BLaER1 (cell line): ENCODE results near the gene AGAP2.

Source experiments
- H3K27ac ChIP-seq: shearing (Covaris generic); formaldehyde crosslinking; 2 replicates; pipeline ENCODE4 v1.8.1; 2022
- H3K27me3 ChIP-seq: shearing (Covaris generic); formaldehyde crosslinking; 2 replicates; pipeline ENCODE4 v1.8.1; 2022
- H3K36me3 ChIP-seq: shearing (Covaris generic); formaldehyde crosslinking; 2 replicates; pipeline ENCODE4 v1.8.1; 2022
- H3K4me1 ChIP-seq: shearing (Covaris generic); formaldehyde crosslinking; 2 replicates; pipeline ENCODE4 v1.8.1; 2022
- H3K4me2 ChIP-seq: shearing (Covaris generic); formaldehyde crosslinking; 2 replicates; pipeline ENCODE4 v1.8.1; 2022
- H3K4me3 ChIP-seq: shearing (Covaris generic); formaldehyde crosslinking; 2 replicates; pipeline ENCODE4 v1.8.1; 2022
- H3K9ac ChIP-seq: shearing (Covaris generic); formaldehyde crosslinking; 2 replicates; pipeline ENCODE4 v1.8.1; 2022
- H3K9me3 ChIP-seq: shearing (Covaris generic); formaldehyde crosslinking; 2 replicates; pipeline ENCODE4 v1.8.1; 2022
- H4K20me1 ChIP-seq: shearing (Covaris generic); formaldehyde crosslinking; 2 replicates; pipeline ENCODE4 v1.8.1; 2022
- Cebpa-rat ChIP-seq: shearing (Covaris generic); IDR thresholded peaks from 2 replicates; pipeline ENCODE4 v1.8.1; 2022

AGAP2 gene

GRCh38 chr12:57762463-57762862, 23.9 kb upstream of the AGAP2 start:
- H3K27me3 ChIP-seq, result peaks cover 86% of the 10 kb centered on the region
- peaks cover 12% of the 10 kb centered on the region for H3K4me1 ChIP-seq
- peaks cover 12% of the 10 kb centered on the region; the same call in 1 of the 2 replicates for H3K36me3 ChIP-seq
- H3K27ac ChIP-seq, result no peak overlapping the region
- peaks cover 90% of the 10 kb centered on the region for H4K20me1 ChIP-seq
- H3K4me3 ChIP-seq, result no peak overlapping the region
- no peak overlapping the region for H3K9ac ChIP-seq
- TF ChIP-seq Cebpa-rat, result no peak
- H3K9me3 ChIP-seq, result no peaks in the 10 kb centered on the region; the same call in 1 of the 2 replicates
- no peak overlapping the region for H3K4me2 ChIP-seq

- TF ChIP-seq Cebpa-rat, result no peak
- peaks cover 86% of the 10 kb centered on the region for H3K27me3 ChIP-seq
- H4K20me1 ChIP-seq, result peaks cover 89% of the 10 kb centered on the region
- H3K4me2 ChIP-seq, result no peak overlapping the region
- no peaks in the 10 kb centered on the region; the same call in 1 of the 2 replicates for H3K9me3 ChIP-seq
- peaks cover 12% of the 10 kb centered on the region; the same call in 1 of the 2 replicates for H3K36me3 ChIP-seq
- H3K27ac ChIP-seq, result no peak overlapping the region
- H3K4me1 ChIP-seq, result peaks cover 17% of the 10 kb centered on the region
- H3K4me3 ChIP-seq, result no peak overlapping the region
- no peak overlapping the region for H3K9ac ChIP-seq
Measured at GRCh38 chr12:57761391-57761998, 23.0 kb upstream of the AGAP2 start.

DNA sequence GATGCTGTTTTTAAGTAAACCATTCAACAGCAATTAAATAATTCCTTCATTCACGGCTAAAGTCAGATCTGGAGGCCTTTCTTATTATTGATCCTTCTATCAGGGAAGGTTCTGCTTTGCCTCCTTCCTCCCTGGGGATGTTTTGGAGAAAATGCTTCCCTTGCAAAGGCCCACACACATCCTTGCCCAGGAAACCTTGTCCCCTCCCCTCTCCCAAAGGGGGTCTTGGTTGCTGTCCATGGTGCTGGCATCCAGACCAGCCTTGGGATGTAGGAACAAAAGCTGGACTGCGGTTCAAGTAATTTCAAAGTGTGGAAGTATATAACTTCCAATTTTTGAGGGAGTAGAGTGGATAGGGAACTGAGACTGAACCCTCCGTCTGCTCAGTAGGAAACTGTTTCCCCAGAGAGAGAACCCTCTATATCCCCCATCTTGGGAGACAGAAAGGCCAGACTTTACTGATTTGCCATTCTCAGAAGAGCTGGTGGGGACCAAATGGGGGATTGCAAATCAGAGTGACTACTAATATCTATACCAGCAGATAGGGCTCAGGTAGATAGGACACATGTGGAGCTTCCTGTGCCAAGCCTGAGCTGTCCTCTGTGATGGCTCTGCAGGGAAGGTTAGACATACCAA, 21.9 kb upstream of the AGAP2 start:
- no peak overlapping the region for H3K9ac ChIP-seq
- H3K4me1 ChIP-seq, result peaks cover 25% of the 10 kb centered on the region
- H3K4me3 ChIP-seq, result no peak overlapping the region
- H3K27me3 ChIP-seq, result peaks cover 86% of the 10 kb centered on the region
- peaks cover 89% of the 10 kb centered on the region for H4K20me1 ChIP-seq
- no peaks in the 10 kb centered on the region; the same call in 1 of the 2 replicates for H3K9me3 ChIP-seq
- peaks cover 12% of the 10 kb centered on the region; the same call in 1 of the 2 replicates for H3K36me3 ChIP-seq
- H3K4me2 ChIP-seq, result no peak overlapping the region
- TF ChIP-seq Cebpa-rat, result no peak
- no peak overlapping the region for H3K27ac ChIP-seq

- Histone ChIP-seq H3K4me3 (no peak overlapping the region), H3K4me2 (no peak overlapping the region), H4K20me1 (peaks cover 80% of the 10 kb centered on the region), H3K27me3 (peaks cover 86% of the 10 kb centered on the region), H3K9me3 (no peaks in the 10 kb centered on the region), H3K4me1 (peaks cover 19% of the 10 kb centered on the region), H3K27ac (no peak overlapping the region), H3K36me3 (peaks cover 12% of the 10 kb centered on the region; the same call in 1 of the 2 replicates), H3K9ac (no peak overlapping the region)
- TF ChIP-seq Cebpa-rat, result no peak
Measured at GRCh38 chr12:57759360-57759980, 20.9 kb upstream of the AGAP2 start.

- no peak for TF ChIP-seq Cebpa-rat
- Histone ChIP-seq H3K4me3 (no peak overlapping the region), H3K4me1 (peaks cover 26% of the 10 kb centered on the region), H3K27me3 (peaks cover 86% of the 10 kb centered on the region), H3K9ac (no peak overlapping the region), H3K36me3 (peaks cover 12% of the 10 kb centered on the region; the same call in 1 of the 2 replicates), H4K20me1 (peaks cover 74% of the 10 kb centered on the region), H3K27ac (no peak overlapping the region), H3K4me2 (no peak overlapping the region), H3K9me3 (no peaks in the 10 kb centered on the region)
Measured at GRCh38 chr12:57758552-57759359, 20.2 kb upstream of the AGAP2 start.

GRCh38 chr12:57757771-57758170, 19.2 kb upstream of the AGAP2 start:
- H3K36me3 ChIP-seq, result peaks cover 12% of the 10 kb centered on the region; the same call in 1 of the 2 replicates

GRCh38 chr12:57756406-57757341, 18.1 kb upstream of the AGAP2 start:
- Histone ChIP-seq H3K9me3 (no peaks in the 10 kb centered on the region), H3K4me1 (peaks cover 36% of the 10 kb centered on the region), H4K20me1 (peaks cover 62% of the 10 kb centered on the region), H3K4me3 (peak overlapping the region; percentile 73), H3K27me3 (peaks cover 76% of the 10 kb centered on the region), H3K4me2 (peak overlapping the region; percentile 99), H3K27ac (no peak overlapping the region), H3K36me3 (peaks cover 12% of the 10 kb centered on the region; the same call in 1 of the 2 replicates), H3K9ac (0 out of 2 replicates have a peak overlapping the region, but pooled peaks have one; percentile 65)
- TF ChIP-seq Cebpa-rat, result no peak

More at GRCh38 chr12:57757771-57758170, 19.2 kb upstream of the AGAP2 start:
- Histone ChIP-seq H3K27me3 (peaks cover 86% of the 10 kb centered on the region), H3K9ac (no peak overlapping the region), H4K20me1 (peaks cover 73% of the 10 kb centered on the region), H3K4me2 (no peak overlapping the region), H3K9me3 (no peaks in the 10 kb centered on the region), H3K27ac (no peak overlapping the region), H3K4me3 (no peak overlapping the region), H3K4me1 (peaks cover 33% of the 10 kb centered on the region)
- TF ChIP-seq Cebpa-rat, result no peak

DNA sequence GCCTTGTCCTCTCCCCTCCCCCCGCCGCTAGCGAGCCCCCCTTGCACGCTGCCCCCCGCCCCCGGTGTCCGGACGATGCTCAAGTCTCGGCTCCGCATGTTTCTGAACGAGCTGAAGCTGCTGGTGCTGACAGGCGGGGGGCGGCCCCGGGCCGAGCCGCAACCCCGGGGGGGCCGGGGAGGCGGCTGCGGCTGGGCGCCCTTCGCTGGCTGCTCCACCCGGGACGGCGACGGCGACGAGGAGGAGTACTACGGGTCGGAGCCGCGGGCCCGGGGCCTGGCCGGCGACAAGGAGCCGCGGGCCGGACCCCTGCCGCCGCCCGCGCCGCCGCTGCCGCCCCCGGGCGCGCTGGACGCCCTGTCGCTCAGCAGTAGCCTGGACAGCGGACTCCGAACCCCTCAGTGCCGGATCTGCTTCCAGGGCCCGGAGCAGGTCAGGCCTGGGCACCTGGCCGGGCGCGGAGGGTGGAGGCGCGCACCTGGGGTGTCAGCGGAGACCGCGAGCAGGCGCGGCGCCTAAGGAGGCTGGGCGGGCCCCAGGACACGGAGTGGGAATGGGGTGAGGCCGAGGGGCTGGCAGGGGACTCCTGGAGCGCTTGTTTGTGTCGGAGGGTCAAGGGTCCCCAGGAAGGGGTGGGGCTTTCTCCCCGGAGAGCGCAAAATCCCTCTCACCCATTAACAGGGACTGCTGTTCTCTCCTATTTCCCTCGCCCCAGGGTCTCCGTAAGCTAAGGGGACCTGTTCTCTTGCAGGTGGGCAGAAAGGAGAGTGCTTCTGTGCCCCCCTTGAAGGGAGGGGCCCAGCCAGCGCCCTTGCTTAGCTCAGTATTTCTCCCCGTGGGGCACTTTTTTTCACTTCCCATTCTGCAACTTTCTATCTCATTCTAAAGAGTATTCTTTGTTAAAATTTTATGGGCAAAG, 17.2 kb upstream of the AGAP2 start:
- peak overlapping the region; percentile 65 for H3K9ac ChIP-seq
- no peaks in the 10 kb centered on the region for H3K9me3 ChIP-seq
- H3K4me3 ChIP-seq, result peak overlapping the region; percentile 73
- no peak overlapping the region for H3K27ac ChIP-seq
- H4K20me1 ChIP-seq, result peaks cover 58% of the 10 kb centered on the region
- peaks cover 17% of the 10 kb centered on the region for H3K36me3 ChIP-seq
- peaks cover 67% of the 10 kb centered on the region for H3K27me3 ChIP-seq
- no peak for TF ChIP-seq Cebpa-rat
- H3K4me1 ChIP-seq, result peaks cover 44% of the 10 kb centered on the region
- H3K4me2 ChIP-seq, result peak overlapping the region; percentile 99
